ENCODE results near the gene C1QTNF6. TPM values are rescaled to one million over a fixed set of nuclear protein-coding genes. Genes with fewer than 3 reads are reported as not detected.
A peak's percentile ranks its signal among the peaks of the same experiment; 100 is the strongest.

The C1QTNF6 gene
- total and polyA plus RNA-seq, 2 donors: 3.6 to 23.2 TPM

DNA sequence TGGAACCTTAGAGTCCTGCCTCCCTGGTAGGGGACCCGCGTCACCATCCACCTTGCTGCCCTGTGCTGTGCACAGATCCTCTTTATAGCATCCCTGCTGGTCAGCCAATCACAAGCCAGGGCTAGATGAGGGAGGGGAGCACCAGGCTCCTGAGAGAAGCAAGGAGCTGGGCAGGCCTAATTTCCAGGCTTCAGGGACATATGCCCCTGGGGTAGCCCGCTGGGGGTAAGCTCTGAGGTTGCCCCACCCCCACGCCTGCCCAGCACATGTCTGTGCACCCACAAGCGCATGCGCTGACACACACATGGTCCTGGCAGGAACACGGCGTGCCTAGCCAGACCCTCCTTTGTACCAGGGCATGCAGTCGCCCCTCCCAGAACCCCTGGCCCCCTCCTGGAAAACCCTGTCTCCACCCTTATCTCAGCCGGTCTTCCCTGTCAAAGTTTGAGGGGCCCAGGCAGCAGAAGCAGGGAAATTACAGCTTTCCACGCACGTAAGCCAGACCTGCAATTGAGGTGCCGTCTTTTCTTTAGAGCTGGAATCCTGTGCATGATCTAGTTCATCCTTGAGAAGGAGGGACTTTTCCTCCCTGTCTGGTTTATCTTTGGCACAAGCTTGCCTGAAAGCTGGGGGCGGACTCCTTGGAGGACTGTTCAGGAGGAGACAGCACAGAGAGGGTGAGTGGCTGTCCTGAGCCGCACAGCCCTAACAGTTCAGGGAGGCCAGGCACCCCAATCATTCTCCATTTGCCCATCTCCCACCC is 22.2 kb upstream of the C1QTNF6 start:
- Histone ChIP-seq H3K27me3 (ENCODE audit: control insufficient read depth in 2 of 2, insufficient read depth in 1 of 2, low read length in 1 of 2) (no peaks in the 10 kb centered on the region), H3K27ac (ENCODE audit: low read depth in 1 of 2, low read length in 1 of 2) (peak overlapping the region in 1 of 2 donors; percentile 24), H3K36me3 (ENCODE audit: control insufficient read depth in 2 of 2, insufficient read depth in 2 of 2, low read length in 1 of 2) (peaks cover 17 to 26% of the 10 kb centered on the region in 2 donors), H3K9me3 (ENCODE audit: control insufficient read depth in 2 of 2, insufficient read depth in 1 of 2, low read length in 1 of 2) (peaks cover 0 to 7% of the 10 kb centered on the region in 2 donors), H3K4me3 (ENCODE audit: low read length in 2 of 2) (peak overlapping the region in 1 of 2 donors; percentile 63), H3K4me1 (ENCODE audit: control insufficient read depth in 2 of 2, insufficient read depth in 2 of 2, low read length in 2 of 2) (peaks cover 51 to 99% of the 10 kb centered on the region in 2 donors)
- WGBS: 94% methylated on average over 15 of the region's 15 CpGs
- DNase-seq (ENCODE audit: low read depth in 6 of 9, low spot score in 9 of 9): no peak

DNA sequence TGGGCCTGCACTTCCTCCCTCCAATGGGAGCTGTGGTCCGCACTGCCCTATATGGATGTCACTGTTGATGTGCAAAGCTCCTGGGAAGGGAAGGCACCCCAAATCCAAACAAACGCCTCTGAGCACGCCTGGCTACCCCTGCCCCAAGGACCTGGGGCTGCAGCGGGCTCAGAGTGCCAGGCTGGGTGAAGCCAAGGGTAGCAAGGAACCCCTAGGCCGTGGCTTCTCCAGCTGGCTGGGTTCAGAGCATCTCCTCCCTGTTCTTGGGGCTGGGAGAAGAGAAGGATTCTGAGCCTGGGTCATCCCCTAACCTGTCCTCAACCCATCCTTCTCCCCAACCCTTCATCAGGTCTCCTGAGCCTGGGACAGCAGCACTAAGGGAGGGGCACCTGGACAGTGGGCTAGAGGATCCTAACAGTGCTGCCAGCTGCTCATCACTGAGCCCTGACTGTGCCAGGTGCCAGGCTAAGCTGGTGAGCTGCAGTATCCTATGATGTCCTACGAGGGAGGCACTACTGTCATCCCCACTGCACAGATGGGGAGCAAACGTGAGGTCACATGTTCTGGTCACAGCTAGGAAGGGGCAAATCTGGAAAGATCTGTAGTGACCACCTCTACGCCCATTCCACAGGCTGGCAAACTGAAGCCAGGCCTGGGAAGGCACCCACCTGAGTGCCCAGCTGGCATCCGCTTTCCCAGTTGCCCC is 21.2 kb upstream of the C1QTNF6 start:
- 78% methylated on average over 9 of the region's 9 CpGs for WGBS
- H3K9me3 ChIP-seq (ENCODE audit: control insufficient read depth in 2 of 2, insufficient read depth in 1 of 2, low read length in 1 of 2): peaks cover 0 to 11% of the 10 kb centered on the region in 2 donors
- peak overlapping the region in 1 of 2 donors; percentile 61 for H3K27ac ChIP-seq (ENCODE audit: low read depth in 1 of 2, low read length in 1 of 2)
- no peaks in the 10 kb centered on the region for H3K27me3 ChIP-seq (ENCODE audit: control insufficient read depth in 2 of 2, insufficient read depth in 1 of 2, low read length in 1 of 2)
- DNase-seq (ENCODE audit: low read depth in 6 of 9, low spot score in 9 of 9): no peak
- H3K36me3 ChIP-seq (ENCODE audit: control insufficient read depth in 2 of 2, insufficient read depth in 2 of 2, low read length in 1 of 2): peaks cover 17 to 31% of the 10 kb centered on the region in 2 donors
- peak overlapping the region in 1 of 2 donors; percentile 63 for H3K4me3 ChIP-seq (ENCODE audit: low read length in 2 of 2)
- H3K4me1 ChIP-seq (ENCODE audit: control insufficient read depth in 2 of 2, insufficient read depth in 2 of 2, low read length in 2 of 2): peaks cover 49 to 98% of the 10 kb centered on the region in 2 donors

DNA sequence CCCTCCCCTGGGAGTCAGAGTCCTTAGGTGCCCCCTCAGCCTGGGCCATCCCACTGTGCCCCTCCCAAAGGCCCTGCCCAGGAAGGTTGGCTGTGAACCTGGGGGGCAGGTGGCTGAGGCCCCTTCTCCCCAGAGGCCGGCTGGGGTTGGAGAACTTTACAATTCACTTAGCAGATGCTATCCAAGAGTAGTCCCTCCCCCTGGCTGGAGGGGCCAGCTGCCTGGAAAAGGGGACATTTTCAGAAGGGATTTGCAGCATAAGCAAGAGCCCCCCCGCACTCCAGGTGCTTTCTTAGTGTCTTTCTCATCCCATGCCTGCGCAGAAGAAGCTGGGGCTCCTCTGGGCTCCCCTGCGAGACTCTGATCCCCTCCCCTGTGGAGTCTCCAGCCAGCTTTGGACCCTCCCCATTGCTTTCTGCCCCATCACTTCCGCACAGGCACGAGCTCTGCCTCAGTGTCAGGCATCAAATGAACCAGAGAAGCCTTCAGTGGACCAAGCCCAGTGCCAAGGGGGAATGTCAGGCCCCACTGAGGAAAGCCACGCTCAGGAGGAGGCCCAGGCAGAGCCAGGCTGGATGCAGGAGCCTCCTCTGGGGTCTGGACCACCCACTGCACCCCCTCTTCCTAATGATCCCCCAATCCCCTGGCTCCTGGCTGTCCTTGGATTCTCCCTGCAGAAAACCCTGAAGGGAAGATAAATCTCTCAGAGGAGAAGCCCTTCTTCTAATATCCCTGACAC is 20.5 kb upstream of the C1QTNF6 start:
- Histone ChIP-seq H3K9me3 (ENCODE audit: control insufficient read depth in 2 of 2, insufficient read depth in 1 of 2, low read length in 1 of 2) (peaks cover 0 to 11% of the 10 kb centered on the region in 2 donors), H3K4me1 (ENCODE audit: control insufficient read depth in 2 of 2, insufficient read depth in 2 of 2, low read length in 2 of 2) (peaks cover 44 to 94% of the 10 kb centered on the region in 2 donors), H3K27me3 (ENCODE audit: control insufficient read depth in 2 of 2, insufficient read depth in 1 of 2, low read length in 1 of 2) (no peaks in the 10 kb centered on the region), H3K4me3 (ENCODE audit: low read length in 2 of 2) (peak overlapping the region in 1 of 2 donors; percentile 63), H3K36me3 (ENCODE audit: control insufficient read depth in 2 of 2, insufficient read depth in 2 of 2, low read length in 1 of 2) (peaks cover 17 to 36% of the 10 kb centered on the region in 2 donors), H3K27ac (ENCODE audit: low read depth in 1 of 2, low read length in 1 of 2) (peak overlapping the region in 1 of 2 donors; percentile 61)
- DNase-seq (ENCODE audit: low read depth in 6 of 9, low spot score in 9 of 9): no peak
- WGBS: 84% methylated on average over 7 of the region's 7 CpGs

DNA sequence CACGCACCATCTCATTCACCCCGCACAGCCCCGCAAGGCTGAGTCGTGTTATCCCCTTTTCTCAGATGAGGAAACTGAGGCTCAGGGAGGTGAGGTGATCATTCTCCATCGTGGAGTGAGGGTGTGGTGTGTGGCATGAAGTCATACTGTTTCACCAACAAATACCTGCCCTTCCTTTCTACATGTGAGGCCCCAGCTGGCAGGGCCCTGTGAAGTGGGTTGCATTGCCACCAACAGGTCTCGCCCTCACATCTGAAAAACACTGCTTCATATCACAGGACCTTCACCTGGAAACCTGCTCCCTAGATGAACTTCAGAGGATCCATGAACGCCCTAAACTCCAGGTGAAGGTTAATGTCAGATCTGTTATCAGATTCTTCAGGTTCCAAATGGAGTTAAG is 19.9 kb upstream of the C1QTNF6 start:
- peaks cover 17 to 36% of the 10 kb centered on the region in 2 donors for H3K36me3 ChIP-seq (ENCODE audit: control insufficient read depth in 2 of 2, insufficient read depth in 2 of 2, low read length in 1 of 2)
- peak overlapping the region in 1 of 2 donors; percentile 63 for H3K4me3 ChIP-seq (ENCODE audit: low read length in 2 of 2)
- DNase-seq (ENCODE audit: low read depth in 6 of 9, low spot score in 9 of 9): peak in 1 of 9 donors; percentile 82
- no peaks in the 10 kb centered on the region for H3K27me3 ChIP-seq (ENCODE audit: control insufficient read depth in 2 of 2, insufficient read depth in 1 of 2, low read length in 1 of 2)
- peaks cover 44 to 94% of the 10 kb centered on the region in 2 donors for H3K4me1 ChIP-seq (ENCODE audit: control insufficient read depth in 2 of 2, insufficient read depth in 2 of 2, low read length in 2 of 2)
- 60% methylated on average over 7 of the region's 7 CpGs for WGBS
- peaks cover 0 to 11% of the 10 kb centered on the region in 2 donors for H3K9me3 ChIP-seq (ENCODE audit: control insufficient read depth in 2 of 2, insufficient read depth in 1 of 2, low read length in 1 of 2)
- peak overlapping the region; percentile 37 to 61 for H3K27ac ChIP-seq (ENCODE audit: low read depth in 1 of 2, low read length in 1 of 2)

DNA sequence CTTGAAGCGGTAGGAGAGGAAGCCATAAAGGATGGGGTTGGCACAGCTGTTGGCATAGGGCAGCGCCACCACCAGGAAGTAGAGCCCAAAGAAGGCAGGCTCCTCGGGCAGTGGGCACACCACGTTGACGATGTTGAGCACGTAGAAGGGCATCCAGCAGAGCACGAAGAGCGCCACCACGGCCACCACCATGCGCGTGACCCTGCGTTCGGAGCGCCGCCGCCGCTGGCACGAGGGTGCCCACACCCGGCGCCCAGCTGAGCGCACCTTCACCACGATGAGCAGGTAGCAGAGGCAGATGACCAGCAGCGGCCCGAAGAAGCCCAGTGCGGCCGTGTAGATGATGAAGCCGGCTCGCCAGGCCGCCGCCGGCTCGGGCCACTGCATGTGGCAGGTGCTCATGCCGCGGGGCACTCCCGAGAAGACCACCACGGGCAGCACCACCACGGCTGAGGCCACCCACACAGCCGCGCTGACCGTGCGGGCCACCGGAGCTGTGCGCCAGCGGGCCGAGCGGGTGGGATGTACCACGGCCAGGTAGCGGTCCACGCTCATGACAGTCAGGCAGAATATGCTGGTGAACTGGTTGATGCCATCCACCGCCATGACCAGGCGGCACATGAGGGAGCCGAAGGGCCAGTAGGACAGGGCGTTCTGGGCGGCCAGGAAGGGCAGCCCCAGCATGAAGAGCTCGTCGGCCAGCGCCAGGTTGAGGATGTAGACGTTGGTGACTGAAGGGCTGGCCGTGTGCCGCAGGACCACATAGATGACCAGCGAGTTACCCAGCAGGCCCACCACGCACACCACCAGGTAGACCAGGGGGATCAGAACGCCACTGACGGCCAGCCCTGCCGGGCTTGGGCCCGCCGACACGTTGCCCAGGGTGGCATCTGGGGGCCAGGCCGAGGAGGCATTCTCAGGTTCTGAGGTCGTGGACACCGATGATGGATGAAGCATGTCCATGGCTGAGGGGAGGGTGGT is 19.1 kb upstream of the C1QTNF6 start:
- WGBS: 92% methylated on average over 71 of the region's 71 CpGs
- Histone ChIP-seq H3K27ac (ENCODE audit: low read depth in 1 of 2, low read length in 1 of 2) (peak overlapping the region in 1 of 2 donors; percentile 61), H3K27me3 (ENCODE audit: control insufficient read depth in 2 of 2, insufficient read depth in 1 of 2, low read length in 1 of 2) (no peaks in the 10 kb centered on the region), H3K36me3 (ENCODE audit: control insufficient read depth in 2 of 2, insufficient read depth in 2 of 2, low read length in 1 of 2) (peaks cover 17 to 36% of the 10 kb centered on the region in 2 donors), H3K9me3 (ENCODE audit: control insufficient read depth in 2 of 2, insufficient read depth in 1 of 2, low read length in 1 of 2) (peaks cover 0 to 11% of the 10 kb centered on the region in 2 donors), H3K4me1 (ENCODE audit: control insufficient read depth in 2 of 2, insufficient read depth in 2 of 2, low read length in 2 of 2) (peaks cover 39 to 95% of the 10 kb centered on the region in 2 donors), H3K4me3 (ENCODE audit: low read length in 2 of 2) (no peak overlapping the region)
- no peak for DNase-seq (ENCODE audit: low read depth in 6 of 9, low spot score in 9 of 9)

DNA sequence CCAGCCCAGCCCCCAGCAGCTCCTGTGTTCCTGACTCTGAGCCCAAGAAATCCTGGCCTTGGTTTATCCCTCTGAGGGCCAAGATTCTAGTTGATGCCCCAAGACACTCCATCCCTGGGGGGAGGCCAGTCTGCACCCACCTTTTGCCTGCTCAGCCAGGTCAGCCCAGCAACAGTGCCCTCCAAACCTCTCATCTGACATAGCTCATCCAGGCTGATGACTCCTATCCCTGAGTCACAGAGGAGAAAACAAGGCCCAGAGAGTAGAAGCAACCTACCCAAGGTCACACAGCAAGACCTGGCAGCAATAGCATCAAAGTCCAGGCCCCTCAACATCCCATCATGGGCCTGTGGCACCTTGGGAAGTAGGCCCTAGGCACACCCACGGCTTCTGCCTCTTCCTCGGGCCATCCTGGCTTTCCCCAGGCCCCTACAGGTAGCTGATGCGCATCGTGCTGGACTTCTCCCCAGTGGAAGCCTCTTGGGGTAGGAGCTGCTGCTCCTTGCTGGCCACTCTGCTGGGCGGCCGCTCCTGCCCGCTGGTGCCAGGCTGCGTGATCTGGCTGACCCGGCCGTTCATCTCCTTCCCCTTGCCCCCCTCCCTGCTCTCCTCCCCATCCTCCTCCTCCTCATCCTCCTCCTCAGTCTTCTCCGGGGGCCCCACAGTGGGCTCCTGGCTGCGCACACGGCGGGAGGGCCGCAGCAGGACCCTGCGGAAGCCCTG is 18.2 kb upstream of the C1QTNF6 start:
- 95% methylated on average over 16 of the region's 16 CpGs for WGBS

DNA sequence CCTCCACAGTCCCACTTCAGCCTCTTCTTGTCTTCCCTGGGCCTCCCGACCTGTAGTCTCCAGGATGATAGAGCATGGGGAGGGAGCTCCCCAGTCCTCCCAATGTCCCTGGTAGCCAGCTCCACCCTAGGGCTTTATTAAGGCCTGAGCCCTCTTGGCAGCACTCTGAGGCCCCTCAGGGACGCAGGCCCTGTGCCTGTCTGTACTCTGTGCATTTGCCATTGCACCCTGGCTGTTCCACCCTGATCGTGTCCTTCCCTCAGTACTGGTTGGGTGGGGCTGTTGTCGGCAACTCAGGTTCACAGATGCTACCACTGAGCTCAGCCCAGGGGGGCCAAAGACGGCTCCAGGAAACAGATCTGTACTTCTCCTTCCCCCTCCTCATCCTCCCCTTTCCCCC is 17.0 kb upstream of the C1QTNF6 start:
- DNase-seq (ENCODE audit: low read depth in 6 of 9, low spot score in 9 of 9): no peak
- Histone ChIP-seq H3K27me3 (ENCODE audit: control insufficient read depth in 2 of 2, insufficient read depth in 1 of 2, low read length in 1 of 2) (no peaks in the 10 kb centered on the region), H3K4me1 (ENCODE audit: control insufficient read depth in 2 of 2, insufficient read depth in 2 of 2, low read length in 2 of 2) (peaks cover 28 to 95% of the 10 kb centered on the region in 2 donors), H3K4me3 (ENCODE audit: low read length in 2 of 2) (no peak overlapping the region), H3K9me3 (ENCODE audit: control insufficient read depth in 2 of 2, insufficient read depth in 1 of 2, low read length in 1 of 2) (peaks cover 0 to 11% of the 10 kb centered on the region in 2 donors), H3K36me3 (ENCODE audit: control insufficient read depth in 2 of 2, insufficient read depth in 2 of 2, low read length in 1 of 2) (peaks cover 17 to 36% of the 10 kb centered on the region in 2 donors), H3K27ac (ENCODE audit: low read depth in 1 of 2, low read length in 1 of 2) (no peak overlapping the region)
- 94% methylated on average over 5 of the region's 5 CpGs for WGBS

More for the DNA sequence above, 18.2 kb upstream of the C1QTNF6 start:
- H3K4me3 ChIP-seq (ENCODE audit: low read length in 2 of 2): no peak overlapping the region
- peaks cover 17 to 36% of the 10 kb centered on the region in 2 donors for H3K36me3 ChIP-seq (ENCODE audit: control insufficient read depth in 2 of 2, insufficient read depth in 2 of 2, low read length in 1 of 2)
- H3K27ac ChIP-seq (ENCODE audit: low read depth in 1 of 2, low read length in 1 of 2): peak overlapping the region in 1 of 2 donors; percentile 9
- H3K9me3 ChIP-seq (ENCODE audit: control insufficient read depth in 2 of 2, insufficient read depth in 1 of 2, low read length in 1 of 2): peaks cover 0 to 11% of the 10 kb centered on the region in 2 donors
- peaks cover 34 to 95% of the 10 kb centered on the region in 2 donors for H3K4me1 ChIP-seq (ENCODE audit: control insufficient read depth in 2 of 2, insufficient read depth in 2 of 2, low read length in 2 of 2)
- H3K27me3 ChIP-seq (ENCODE audit: control insufficient read depth in 2 of 2, insufficient read depth in 1 of 2, low read length in 1 of 2): no peaks in the 10 kb centered on the region
- DNase-seq (ENCODE audit: low read depth in 6 of 9, low spot score in 9 of 9): no peak

Measured in thymus (tissue), 11 donors.